ENCODE results near the gene TEX13B. TPM values are rescaled to one million over a fixed set of nuclear protein-coding genes. Genes with fewer than 3 reads are reported as not detected.

Gene TEX13B
- polyA plus RNA-seq, 1 donor from 2014 or later = not detected

- no peaks in the 10 kb centered on the region for H3K27me3 ChIP-seq (ENCODE audit: insufficient read depth, low read depth, low read length)
- no peak overlapping the region for H3K9ac ChIP-seq (ENCODE audit: low read length)
- no peaks in the 10 kb centered on the region for H3F3A ChIP-seq (ENCODE audit: insufficient read depth, low read length, poor library complexity, severe bottlenecking)
- no peak overlapping the region for H2AFZ ChIP-seq (ENCODE audit: low read depth, low read length)
- no peaks in the 10 kb centered on the region for H4K20me1 ChIP-seq (ENCODE audit: insufficient read depth)
- no peaks in the 10 kb centered on the region for H3K9me2 ChIP-seq (ENCODE audit: insufficient read depth, low read length)
- no peak for TF ChIP-seq TAF1 (IDR thresholded peaks at IDR 0.05; ENCODE audit: low read depth)
- TF ChIP-seq EZH2 (IDR thresholded peaks at IDR 0.05; ENCODE audit: borderline replicate concordance, insufficient read depth, low read length, poor library complexity, severe bottlenecking) = no peak
- TF ChIP-seq REST (IDR thresholded peaks at IDR 0.05; ENCODE audit: borderline replicate concordance) = no peak
- TF ChIP-seq MXI1 (conservative IDR thresholded peaks at IDR 0.05; ENCODE audit: poor library complexity, severe bottlenecking) = no peak
- no peak for TF ChIP-seq EP300 (conservative IDR thresholded peaks at IDR 0.05; ENCODE audit: poor library complexity, severe bottlenecking)
- TF ChIP-seq RAD21 (conservative IDR thresholded peaks at IDR 0.05) = no peak
- no peak for TF ChIP-seq SMC3 (conservative IDR thresholded peaks at IDR 0.05; ENCODE audit: poor library complexity)
- no peak for TF ChIP-seq CTCF (IDR thresholded peaks at IDR 0.05; ENCODE audit: poor library complexity, severe bottlenecking)
- TF ChIP-seq POLR2AphosphoS5 (IDR thresholded peaks at IDR 0.05) = no peak
- no peak overlapping the region for H3K27ac ChIP-seq (ENCODE audit: low read length)
- no peaks in the 10 kb centered on the region for H3K79me2 ChIP-seq (replicated peaks; ENCODE audit: insufficient read depth, low read length)
- H3K4me2 ChIP-seq (ENCODE audit: low read length) = no peak overlapping the region
- H3K36me3 ChIP-seq (ENCODE audit: insufficient read depth, low read length) = no peaks in the 10 kb centered on the region
- H3K4me3 ChIP-seq (ENCODE audit: low read length) = no peak overlapping the region
- no peaks in the 10 kb centered on the region for H3K9me3 ChIP-seq (ENCODE audit: low read length)
Observed at GRCh38 chrX:108020631-108021030, 38.5 kb upstream of the TEX13B start.

GRCh38 chrX:108019382-108019875 lies 37.3 kb upstream of the TEX13B start:
- Histone ChIP-seq H3K9me2 (ENCODE audit: insufficient read depth, low read length) (no peaks in the 10 kb centered on the region), H4K20me1 (ENCODE audit: insufficient read depth) (no peaks in the 10 kb centered on the region), H2AFZ (ENCODE audit: low read depth, low read length) (no peak overlapping the region), H3K9ac (ENCODE audit: low read length) (no peak overlapping the region), H3K79me2 (replicated peaks; ENCODE audit: insufficient read depth, low read length) (no peaks in the 10 kb centered on the region), H3K4me2 (ENCODE audit: low read length) (no peak overlapping the region), H3F3A (ENCODE audit: insufficient read depth, low read length, poor library complexity, severe bottlenecking) (no peaks in the 10 kb centered on the region), H3K9me3 (ENCODE audit: low read length) (no peaks in the 10 kb centered on the region), H3K27ac (ENCODE audit: low read length) (no peak overlapping the region), H3K4me3 (ENCODE audit: low read length) (no peak overlapping the region), H3K27me3 (ENCODE audit: insufficient read depth, low read depth, low read length) (no peaks in the 10 kb centered on the region), H3K36me3 (ENCODE audit: insufficient read depth, low read length) (no peaks in the 10 kb centered on the region)
- TF ChIP-seq TAF1 (IDR thresholded peaks at IDR 0.05; ENCODE audit: low read depth) (no peak), POLR2AphosphoS5 (IDR thresholded peaks at IDR 0.05) (no peak), EP300 (conservative IDR thresholded peaks at IDR 0.05; ENCODE audit: poor library complexity, severe bottlenecking) (no peak), MXI1 (conservative IDR thresholded peaks at IDR 0.05; ENCODE audit: poor library complexity, severe bottlenecking) (no peak), EZH2 (IDR thresholded peaks at IDR 0.05; ENCODE audit: borderline replicate concordance, insufficient read depth, low read length, poor library complexity, severe bottlenecking) (no peak), CTCF (IDR thresholded peaks at IDR 0.05; ENCODE audit: poor library complexity, severe bottlenecking) (no peak), SMC3 (conservative IDR thresholded peaks at IDR 0.05; ENCODE audit: poor library complexity) (no peak), REST (IDR thresholded peaks at IDR 0.05; ENCODE audit: borderline replicate concordance) (no peak), RAD21 (conservative IDR thresholded peaks at IDR 0.05) (no peak)
